Caco-2 (cell line): ENCODE data around the gene TRMT2A. TPM values are rescaled to one million over a fixed set of nuclear protein-coding genes. Genes with fewer than 3 reads are reported as not detected.

Experiments used
- Bru-seq: library from RNA; stranded (reverse); fragments of 400-500 nt; gene quantifications from one replicate; lab custom pipeline; 2021; lab: Mats Ljungman, UMichigan
- BruChase-seq, 2 experiments: library from RNA; stranded (reverse); fragments of 400-500 nt; gene quantifications; one replicate each; lab custom pipeline; 2021; lab: Mats Ljungman, UMichigan
- BruUV-seq: library from RNA; stranded (reverse); fragments of 400-500 nt; replicated peaks from 2 replicates; lab custom pipeline; 2021; lab: Mats Ljungman, UMichigan
- CTCF ChIA-PET: fragments of 300-600 bp; sonication (Branson Sonifier 250); formaldehyde crosslinking; loops from one replicate; lab custom pipeline; 2022; ENCODE audit warnings: antibody characterized with exemption; lab: Charles Lee
- POLR2A ChIA-PET: fragments of 300-600 bp; sonication (Branson Sonifier 250); formaldehyde crosslinking; loops from one replicate; lab custom pipeline; 2022; ENCODE audit warnings: antibody characterized with exemption; lab: Charles Lee
- DNase-seq, 2 experiments: peaks; one replicate each; pipeline versions ENCODE4 v3.0.0 to v3.0.0-alpha.2; 2020 to 2022
- H3K27me3 ChIP-seq: replicated peaks from 2 replicates; pipeline ENCODE4 v1.6.0; 2011; ENCODE audit warnings: low read length; ENCODE audit not compliant: control insufficient read depth, insufficient read depth
- H3K36me3 ChIP-seq: 2 replicates; pipeline ENCODE4 v1.5.1; 2011; ENCODE audit warnings: low read length; ENCODE audit not compliant: control insufficient read depth, insufficient read depth
- H3K4me1 ChIP-seq: fragments of 250-450 bp; sonication (Bioruptor Pico); 2 replicates; pipeline ENCODE4 v1.5.1; 2020; ENCODE audit warnings: mild to moderate bottlenecking
- H3K4me3 ChIP-seq: 2 replicates; pipeline ENCODE4 v1.5.1; 2011; ENCODE audit warnings: low read depth, mild to moderate bottlenecking, control low read depth, low read length
- H3K9me3 ChIP-seq: fragments of 250-450 bp; sonication (Bioruptor Pico); 2 replicates; pipeline ENCODE4 v1.5.1; 2020; ENCODE audit warnings: mild to moderate bottlenecking, moderate library complexity
- H3K27ac Mint-ChIP-seq: one replicate; pipeline ENCODE4 v1.8.0; 2022; ENCODE audit warnings: mixed read lengths; ENCODE audit not compliant: unreplicated experiment
- H3K27me3 Mint-ChIP-seq: one replicate; pipeline ENCODE4 v1.8.0; 2022; ENCODE audit warnings: mixed read lengths; ENCODE audit not compliant: insufficient read depth, unreplicated experiment
- H3K36me3 Mint-ChIP-seq: one replicate; pipeline ENCODE4 v1.8.0; 2022; ENCODE audit warnings: mild to moderate bottlenecking, mixed read lengths; ENCODE audit not compliant: insufficient read depth, unreplicated experiment
- H3K4me1 Mint-ChIP-seq: one replicate; pipeline ENCODE4 v1.8.0; 2022; ENCODE audit warnings: low read depth, mixed read lengths; ENCODE audit not compliant: unreplicated experiment
- H3K4me3 Mint-ChIP-seq: one replicate; pipeline ENCODE4 v1.8.0; 2022; ENCODE audit warnings: mild to moderate bottlenecking, moderate library complexity, mixed read lengths; ENCODE audit not compliant: unreplicated experiment
- H3K9me3 Mint-ChIP-seq: one replicate; pipeline ENCODE4 v1.8.0; 2022; ENCODE audit warnings: mixed read lengths; ENCODE audit not compliant: unreplicated experiment
- CTCF ChIP-seq, 2 experiments: fragments of 200-600 bp in 1 of 2; IDR thresholded peaks; 1 replicate in 1 of 2; 2 replicates in 1 of 2; pipeline versions ENCODE4 v1.5.1 to v1.8.0; 2011 to 2022; ENCODE audit warnings: antibody characterized with exemption in 1 of 2, control low read depth in 1 of 2, inconsistent platforms in 1 of 2, low read depth in 1 of 2, low read length in 1 of 2, mild to moderate bottlenecking in 1 of 2, moderate library complexity in 1 of 2; ENCODE audit not compliant: insufficient read depth in 1 of 2, severe bottlenecking in 1 of 2, unreplicated experiment in 1 of 2
- intact Hi-C: fragments of 100-400 bp; cut with micrococcal nuclease; formaldehyde crosslinking; loops from one replicate; pipeline ENCODE4 v1.10.0; 2022; ENCODE audit not compliant: unreplicated experiment
- long read RNA-seq: library from polyadenylated mRNA; stranded (forward); transcript quantifications from one replicate; pipeline ENCODE4 v2.0.0, GENCODE V29; 2022
- total RNA-seq: library from RNA; stranded (reverse); gene quantifications from 2 replicates; pipeline ENCODE4 v1.2.3, GENCODE V29; 2022

TRMT2A gene
- 41.1 and 43.0 TPM in 2 replicates for total RNA-seq
- Bru-seq, nascent RNA: percentile 59 among the genes with signal in this experiment
- percentile 66 among the genes with signal in this experiment for BruChase-seq, experiment 1, labeled RNA remaining after a 2-hour chase
- percentile 61 among the genes with signal in this experiment for BruChase-seq, experiment 2, labeled RNA remaining after a 6-hour chase
- long read RNA-seq, transcript TRMT2A-202 (13 exons, 2,928 nt): minor isoform, 9 of 66 reads
- long read RNA-seq, transcript TRMT2A-201 (12 exons, 2,964 nt): major isoform, 23 of 66 reads
- long read RNA-seq, partial matches to known transcripts: 6 of 66 reads
- long read RNA-seq, other reads (novel, unspliced or antisense): 26 of 66 reads

- peak; percentile 97 to 99 for DNase-seq
- Mint-ChIP-seq H3K36me3 (peaks cover 90% of the 10 kb centered on the region), H3K4me3 (peak within 1 kb of the TSS; percentile 81), H3K9me3 (no peaks in the 10 kb centered on the region), H3K27ac (peak within 1 kb of the TSS; percentile 87), H3K4me1 (peaks cover 6% of the 10 kb centered on the region), H3K27me3 (no peaks in the 10 kb centered on the region)
- Histone ChIP-seq H3K36me3 (peaks cover 5% of the 10 kb centered on the region), H3K27me3 (no peaks in the 10 kb centered on the region), H3K4me1 (peaks cover 22% of the 10 kb centered on the region), H3K4me3 (peak within 1 kb of the TSS; percentile 87), H3K9me3 (no peaks in the 10 kb centered on the region; the same call in 1 of the 2 replicates)
- ChIA-PET CTCF (interaction anchor here (0.6 to 1.4 kb wide), 3 partner anchors 10 to 154 kb away, joined by 3 to 5 read pairs (median 5); no protein-coding TSS in a partner anchor), POLR2A (interaction anchor here (0.6 to 1.2 kb wide), 6 partner anchors 9 to 175 kb away, joined by 3 to 7 read pairs (median 4); partner anchors contain the start of genes COMT, DGCR8, TANGO2 and TXNRD2)
- intact Hi-C loops: loop anchor here (1.0 to 10.0 kb wide), 2 partner anchors 37 to 152 kb away; partner anchors contain the start of gene DGCR8
- no TSS peak for BruUV-seq
- peak in 1 of 2 experiments; percentile 17 for TF ChIP-seq CTCF (IDR thresholded peaks at IDR 0.05; ENCODE audit: insufficient read depth in 1 of 2, low read depth in 1 of 2, low read length in 1 of 2, severe bottlenecking in 1 of 2, unreplicated experiment in 1 of 2)
These were observed at the start of gene TRMT2A for GRCh38 chr22:20116951-20117632. Gene TRMT2A (minus strand): TSS chr22:20117226. CDS start chr22:20116906, 320 bp downstream.

- H3K4me3 ChIP-seq: no peak overlapping the region
- H3K36me3 ChIP-seq: no peaks in the 10 kb centered on the region
- Mint-ChIP-seq H3K4me1 (no peaks in the 10 kb centered on the region), H3K36me3 (no peaks in the 10 kb centered on the region), H3K27ac (no peak overlapping the region), H3K4me3 (no peak overlapping the region), H3K9me3 (peaks cover 10% of the 10 kb centered on the region), H3K27me3 (no peaks in the 10 kb centered on the region)
- DNase-seq: no peak
- intact Hi-C loops: no loop called here
- H3K9me3 ChIP-seq: no peaks in the 10 kb centered on the region
- no peak for TF ChIP-seq CTCF (IDR thresholded peaks at IDR 0.05; ENCODE audit: insufficient read depth in 1 of 2, low read depth in 1 of 2, low read length in 1 of 2, severe bottlenecking in 1 of 2, unreplicated experiment in 1 of 2)
- H3K27me3 ChIP-seq: no peaks in the 10 kb centered on the region
- ChIA-PET POLR2A (no interaction called here), CTCF (no interaction called here)
- no peaks in the 10 kb centered on the region for H3K4me1 ChIP-seq
- no TSS peak for BruUV-seq
These were observed 49.7 kb upstream of the TRMT2A start for GRCh38 chr22:20166703-20167102.

GRCh38 chr22:20165913-20166312, 48.9 kb upstream of the TRMT2A start:
- H3K9me3 ChIP-seq: no peaks in the 10 kb centered on the region
- no peak for TF ChIP-seq CTCF (IDR thresholded peaks at IDR 0.05; ENCODE audit: insufficient read depth in 1 of 2, low read depth in 1 of 2, low read length in 1 of 2, severe bottlenecking in 1 of 2, unreplicated experiment in 1 of 2)
- intact Hi-C loops: no loop called here
- no TSS peak for BruUV-seq
- POLR2A ChIA-PET: no interaction called here
- H3K36me3 ChIP-seq: no peaks in the 10 kb centered on the region
- Mint-ChIP-seq H3K4me3 (no peak overlapping the region), H3K36me3 (no peaks in the 10 kb centered on the region), H3K27me3 (no peaks in the 10 kb centered on the region), H3K27ac (no peak overlapping the region), H3K9me3 (peaks cover 10% of the 10 kb centered on the region), H3K4me1 (no peaks in the 10 kb centered on the region)
- H3K27me3 ChIP-seq: no peaks in the 10 kb centered on the region
- no peak overlapping the region for H3K4me3 ChIP-seq
- no peak for DNase-seq
- H3K4me1 ChIP-seq: no peaks in the 10 kb centered on the region
- CTCF ChIA-PET: no interaction called here
